ENCODE results near the gene MLLT6.

DNA sequence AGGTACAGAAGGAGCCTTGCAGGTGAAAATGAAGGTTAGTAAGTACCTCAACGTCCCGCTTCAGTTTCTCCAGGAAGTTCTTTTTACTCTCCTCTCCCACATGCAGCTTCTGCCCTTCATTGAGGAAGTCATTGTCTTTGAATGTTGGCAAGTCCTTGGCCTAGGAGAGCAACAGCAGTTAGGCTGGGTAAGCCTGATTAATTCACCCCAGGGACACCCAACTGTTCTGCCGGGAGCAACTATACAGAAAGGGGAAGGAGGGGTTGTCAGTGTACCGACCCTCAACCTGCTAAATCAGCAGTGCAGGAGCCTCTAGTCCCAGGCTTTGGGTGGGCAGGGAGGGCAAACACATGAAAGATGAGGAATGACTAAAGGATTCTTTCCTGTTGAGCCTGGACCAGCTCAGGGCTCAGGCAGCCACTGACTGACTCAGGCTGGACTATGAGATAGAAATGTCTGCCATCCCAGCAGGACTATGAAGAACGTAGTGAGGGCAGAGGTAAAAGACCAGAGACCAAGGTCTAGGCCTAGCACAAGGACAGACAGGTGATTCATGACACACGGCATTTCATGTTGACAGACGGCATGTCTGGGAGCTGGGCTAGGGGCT lies 72.7 kb downstream of the MLLT6 start:
- TF ChIP-seq POLR2A (IDR thresholded peaks at IDR 0.05; ENCODE audit: low read length) (no peak), GATA1 (IDR thresholded peaks at IDR 0.05; ENCODE audit: low read depth, low read length) (no peak)
